HG02981 (cell line): ENCODE measurements around the gene KDM3B.
"Not testable (repeated sequence)": the region's sequence is repeated elsewhere in the genome, so short reads cannot be mapped to it uniquely, and the experiment has no call there.

Experiments
- ATAC-seq: cut with Tn5 transposase; IDR thresholded peaks from one replicate; pipeline ENCODE4 v1.9.1; 2021; ENCODE audit warnings: mild to moderate bottlenecking, moderate library complexity; ENCODE audit not compliant: unreplicated experiment

KDM3B gene

DNA sequence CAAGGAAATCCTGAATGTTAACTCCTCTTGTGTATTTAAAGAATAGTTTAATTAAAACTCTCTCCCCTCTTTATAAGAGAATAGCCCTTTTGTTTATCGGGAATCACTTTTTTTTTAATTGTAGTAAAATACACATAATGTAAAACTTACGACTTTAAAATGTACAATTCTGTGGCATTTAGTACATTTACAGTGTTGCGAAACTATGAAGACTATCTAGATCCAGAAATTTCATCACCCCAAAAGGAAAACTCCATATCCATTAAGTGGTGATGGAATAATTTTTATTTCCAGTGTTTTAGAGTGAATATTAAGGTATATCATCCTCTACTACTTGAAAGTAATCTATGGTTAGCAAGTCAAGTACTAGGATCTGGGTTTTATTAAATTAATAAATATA, 36.8 kb downstream of the KDM3B start:
- no peak for ATAC-seq

DNA sequence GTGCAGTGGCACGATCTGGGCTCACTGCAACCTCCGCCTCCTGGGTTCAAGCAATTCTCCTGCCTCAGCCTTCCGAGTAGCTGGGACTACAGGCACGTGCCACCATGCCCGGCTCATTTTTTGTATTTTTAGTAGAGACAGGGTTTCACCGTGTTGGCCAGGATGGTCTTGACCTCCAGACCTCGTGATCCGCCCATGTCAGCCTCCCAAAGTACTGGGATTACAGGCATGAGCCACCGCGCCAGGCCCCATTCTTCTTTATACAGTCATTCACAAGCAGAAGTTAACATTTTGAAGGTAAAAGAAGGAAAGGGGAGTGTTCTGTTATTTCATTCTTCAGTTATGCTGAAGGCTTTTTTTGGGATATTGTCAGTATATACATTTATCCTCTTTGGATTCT, 37.4 kb downstream of the KDM3B start:
- not testable (repeated sequence) for ATAC-seq

DNA sequence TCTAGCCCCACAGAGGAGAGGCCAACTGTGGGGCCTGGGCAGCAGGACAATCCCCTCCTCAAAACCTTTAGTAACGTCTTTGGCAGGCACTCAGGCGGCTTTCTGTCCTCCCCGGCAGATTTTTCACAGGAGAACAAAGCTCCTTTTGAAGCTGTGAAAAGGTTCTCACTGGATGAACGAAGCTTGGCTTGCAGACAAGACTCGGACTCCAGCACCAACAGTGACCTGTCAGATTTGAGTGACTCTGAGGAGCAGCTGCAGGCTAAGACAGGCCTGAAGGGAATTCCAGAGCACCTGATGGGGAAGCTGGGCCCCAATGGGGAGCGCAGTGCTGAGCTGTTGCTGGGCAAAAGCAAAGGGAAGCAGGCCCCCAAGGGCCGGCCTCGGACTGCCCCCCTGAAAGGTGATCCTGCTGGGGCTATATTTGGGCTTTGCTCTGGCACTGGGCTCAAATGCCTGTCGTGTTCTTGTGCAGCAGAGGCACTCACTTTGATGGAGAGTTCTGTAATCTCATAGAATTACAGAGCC, 39.4 kb downstream of the KDM3B start:
- ATAC-seq = no peak

DNA sequence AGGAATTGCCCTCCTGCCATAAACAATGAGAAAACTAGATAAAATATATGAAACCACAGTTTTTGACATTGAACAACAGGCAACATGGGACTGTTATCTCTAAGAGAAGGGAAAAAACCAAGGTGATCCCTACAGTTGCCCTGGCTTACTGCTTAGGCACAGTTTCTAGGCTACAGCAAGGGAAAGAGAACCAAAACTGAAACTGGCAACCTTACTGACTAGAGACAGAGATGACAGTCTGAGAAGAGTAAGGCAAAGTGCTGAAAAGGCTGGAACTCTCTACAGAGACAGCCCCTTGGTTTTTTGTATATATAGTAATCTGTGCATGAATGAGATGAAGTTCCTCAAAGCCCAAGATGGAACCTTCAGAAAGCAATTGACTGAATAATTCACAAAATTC, 50.2 kb downstream of the KDM3B start:
- no peak for ATAC-seq

DNA sequence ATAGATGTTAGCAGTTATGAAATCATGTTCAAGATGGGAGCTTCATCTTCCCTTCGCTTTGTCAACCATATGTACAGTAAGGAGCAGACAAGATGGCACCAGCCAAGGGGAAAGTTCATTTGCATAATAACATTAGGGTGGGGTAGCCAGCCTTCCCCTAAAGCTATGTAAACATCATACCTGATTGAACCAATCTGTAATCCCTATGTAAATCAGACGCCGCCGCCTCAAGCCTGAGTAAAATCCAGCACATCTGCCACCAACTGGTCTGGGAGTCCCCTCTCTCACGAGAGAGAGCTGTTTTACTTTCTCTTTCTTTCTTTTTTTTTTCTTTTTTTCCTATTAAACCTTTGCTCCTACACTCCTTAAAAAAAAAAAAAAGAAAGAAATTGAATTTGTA, 55.5 kb downstream of the KDM3B start:
- peak; percentile 92 for ATAC-seq

DNA sequence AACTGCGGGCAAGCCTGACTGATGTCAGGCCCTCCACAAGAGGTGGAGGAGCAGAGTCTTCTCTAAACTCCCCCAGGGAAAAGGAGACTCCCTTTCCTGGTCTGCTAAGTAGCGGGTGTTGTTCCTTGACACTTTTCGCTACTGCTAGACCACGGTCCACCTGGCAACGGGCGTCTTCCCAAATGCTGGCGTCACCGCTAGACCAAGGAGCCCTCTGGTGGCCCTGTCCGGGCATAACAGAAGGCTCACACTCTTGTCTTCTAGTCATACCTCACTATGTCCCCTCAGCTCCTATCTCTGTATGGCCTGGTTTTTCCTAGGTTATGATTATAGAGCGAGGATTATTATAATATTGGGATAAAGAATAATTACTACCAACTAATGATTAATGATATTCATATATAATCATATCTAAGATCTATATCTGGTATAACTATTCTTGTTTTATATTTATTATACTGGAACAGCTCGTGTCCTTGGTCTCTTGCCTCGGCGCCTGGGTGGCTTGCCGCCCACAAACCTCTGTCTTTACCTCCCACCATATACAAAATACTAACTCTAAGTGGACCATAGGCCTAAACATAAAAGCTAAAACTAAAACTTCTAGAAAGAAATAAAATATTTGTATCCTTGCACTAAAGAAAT, 58.6 kb downstream of the KDM3B start:
- not testable (repeated sequence) for ATAC-seq

DNA sequence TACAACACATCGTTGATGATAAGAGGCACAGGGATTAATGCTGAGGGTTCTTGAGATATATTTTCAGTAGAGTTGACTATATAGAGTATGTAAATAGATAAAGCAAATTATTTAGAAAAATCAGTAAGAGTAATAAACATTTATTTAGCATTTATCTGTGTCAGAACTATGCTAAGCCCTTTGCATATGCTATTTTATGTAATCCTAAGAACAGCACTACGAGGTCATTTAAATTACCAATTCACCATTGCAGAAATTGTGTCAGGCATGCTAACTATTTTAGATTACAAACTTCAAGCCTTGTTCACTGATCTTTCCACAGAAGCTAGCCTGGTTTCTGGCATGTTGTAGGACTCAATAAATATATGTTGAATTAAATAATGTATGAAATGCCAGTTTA, 66.0 kb downstream of the KDM3B start:
- no peak for ATAC-seq

DNA sequence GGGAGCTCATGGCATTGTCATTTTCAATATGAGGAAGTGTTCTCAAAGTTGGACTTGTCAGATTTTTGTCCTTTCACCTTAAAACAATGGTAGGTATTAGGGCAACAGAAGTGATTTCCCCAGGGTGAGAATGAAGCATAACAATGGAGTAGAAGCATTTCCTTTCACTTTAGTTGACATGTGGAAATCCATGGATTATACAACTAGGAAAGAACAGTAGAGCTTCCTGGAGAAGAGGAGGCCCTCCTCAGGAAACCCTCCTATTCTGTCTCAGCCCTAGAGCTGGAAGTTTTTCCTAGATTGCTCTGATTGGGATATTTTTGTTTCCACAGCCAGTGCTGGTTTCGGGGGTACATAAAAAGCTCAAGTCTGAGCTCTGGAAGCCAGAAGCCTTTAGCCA, 72.6 kb downstream of the KDM3B start:
- no peak for ATAC-seq

DNA sequence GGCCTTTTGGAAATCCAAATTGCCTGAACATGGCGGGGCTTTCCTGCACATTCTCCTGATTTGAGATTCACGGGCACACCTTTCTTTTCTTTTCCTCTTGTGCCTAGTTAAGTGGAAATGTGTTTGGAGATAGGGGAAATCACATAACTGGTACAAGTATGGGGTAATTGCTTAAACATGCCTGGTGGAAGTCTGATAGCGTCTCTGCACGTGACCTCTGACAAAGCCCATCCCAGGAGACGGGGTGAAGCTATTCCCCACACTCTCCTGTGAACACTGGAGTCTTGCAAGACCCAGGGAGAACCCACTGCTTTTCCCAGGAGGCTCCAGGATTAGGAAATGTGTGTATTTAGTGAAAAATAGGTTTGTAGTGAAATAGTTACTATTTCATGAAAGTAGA, 83.5 kb downstream of the KDM3B start:
- ATAC-seq = no peak

DNA sequence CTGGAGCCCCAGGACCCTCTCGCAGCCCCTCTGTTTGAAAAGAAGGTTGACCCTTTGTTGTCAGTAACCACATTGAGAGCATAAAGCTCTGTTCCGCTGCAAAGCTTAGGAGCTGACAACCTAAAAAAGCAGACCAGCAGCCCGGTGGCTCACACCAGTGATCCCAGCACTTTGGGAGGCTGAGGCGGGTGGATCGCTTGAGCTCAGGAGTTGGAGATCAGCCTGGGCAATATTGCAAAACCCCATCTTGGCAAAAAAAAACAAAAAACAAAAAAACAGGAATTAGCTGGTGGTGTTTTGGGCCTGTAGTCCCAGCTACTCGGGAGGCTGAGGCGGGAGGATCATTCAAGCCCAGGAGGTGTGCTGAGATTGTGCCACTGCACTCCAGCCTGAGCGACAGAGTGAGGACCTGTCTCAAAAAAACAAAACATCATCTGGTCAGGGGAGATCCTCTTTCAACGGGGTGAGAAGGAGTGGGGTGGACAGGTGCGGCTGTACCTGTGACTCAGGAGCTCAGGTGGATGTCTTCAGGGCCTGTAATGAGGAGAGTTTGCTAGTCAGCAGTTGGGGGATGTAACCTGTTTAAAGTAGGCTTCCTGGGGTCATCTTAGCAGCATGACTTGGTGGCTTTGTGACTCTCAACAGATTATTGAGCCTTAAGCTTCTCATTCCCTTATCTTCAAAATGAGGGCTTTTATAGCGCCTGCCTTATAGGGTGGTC, 85.7 kb downstream of the KDM3B start:
- ATAC-seq = no peak

DNA sequence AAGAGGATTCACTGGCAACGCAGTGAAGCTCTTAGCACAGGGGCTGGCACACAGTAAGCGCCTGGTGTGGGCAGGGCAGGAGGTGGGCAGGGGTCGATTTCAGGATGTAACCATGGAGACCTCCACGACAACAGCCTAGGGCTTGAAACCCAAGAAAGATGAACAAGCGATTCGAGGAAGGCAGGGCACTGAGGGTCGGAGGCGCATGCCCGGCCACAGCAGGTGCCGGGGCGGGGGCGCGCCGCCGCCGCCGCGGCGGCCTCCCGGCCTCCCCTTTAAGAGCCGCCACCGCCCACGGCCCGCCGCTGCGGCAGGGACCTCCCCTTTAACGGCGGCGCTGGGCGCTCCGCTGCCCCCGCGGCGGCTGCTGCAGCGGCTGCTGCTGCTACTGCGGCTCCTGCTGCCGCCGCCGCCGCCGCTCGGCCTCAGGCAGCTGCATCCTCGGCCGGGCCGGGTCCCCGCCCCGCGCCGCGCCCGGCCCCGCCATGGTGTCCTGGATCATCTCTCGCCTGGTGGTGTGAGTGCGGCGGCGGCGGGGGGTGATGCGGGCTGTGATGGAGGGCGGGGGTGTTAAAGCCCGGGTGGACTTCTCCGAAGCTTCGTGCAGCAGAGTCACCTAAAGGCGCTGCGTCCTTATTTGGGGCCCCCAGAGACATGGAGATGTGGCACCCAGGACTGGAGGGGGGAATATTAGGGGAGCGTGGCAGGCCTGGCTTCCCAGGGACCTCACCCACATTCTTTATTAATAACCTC, 86.4 kb downstream of the KDM3B start, which contains the start of gene REEP2:
Gene REEP2 (plus strand): TSS at position 334 of the 753 bp plus-strand sequence. CDS start 152 bp downstream, at position 486.
- ATAC-seq = peak; percentile 76

DNA sequence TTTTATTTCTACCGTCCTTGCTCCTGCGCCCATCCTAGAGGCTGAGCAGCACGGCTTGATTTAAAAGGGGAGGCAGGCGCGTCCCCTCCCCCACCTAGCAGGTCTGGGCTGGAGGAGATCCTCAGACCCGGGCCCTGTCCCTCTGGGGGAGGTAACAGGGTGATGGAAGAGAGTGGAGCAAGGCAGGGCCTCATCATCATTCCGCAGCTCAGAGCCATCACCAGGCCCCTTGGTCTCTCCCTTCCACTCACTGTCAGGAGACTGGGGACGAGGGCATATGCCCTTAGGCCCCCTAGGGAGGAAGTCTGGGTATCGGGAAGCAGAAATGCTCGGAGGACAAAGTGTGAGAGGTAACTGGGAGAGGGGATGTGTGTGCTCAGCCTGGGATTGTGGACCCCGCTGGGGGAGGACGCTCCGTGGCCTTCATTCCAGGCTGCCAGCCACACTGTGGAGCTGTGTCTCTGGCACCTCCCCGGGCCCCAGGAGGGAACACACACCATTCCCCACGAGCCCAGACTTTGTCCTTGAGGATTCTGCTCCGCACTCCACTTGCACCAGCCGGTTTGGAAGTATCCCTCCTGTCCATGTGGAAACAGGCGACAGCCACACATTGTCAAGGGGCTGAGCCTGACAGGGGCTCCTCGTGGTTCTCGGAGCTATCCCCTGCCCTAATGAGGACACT, 87.1 kb downstream of the KDM3B start:
- ATAC-seq = no peak

DNA sequence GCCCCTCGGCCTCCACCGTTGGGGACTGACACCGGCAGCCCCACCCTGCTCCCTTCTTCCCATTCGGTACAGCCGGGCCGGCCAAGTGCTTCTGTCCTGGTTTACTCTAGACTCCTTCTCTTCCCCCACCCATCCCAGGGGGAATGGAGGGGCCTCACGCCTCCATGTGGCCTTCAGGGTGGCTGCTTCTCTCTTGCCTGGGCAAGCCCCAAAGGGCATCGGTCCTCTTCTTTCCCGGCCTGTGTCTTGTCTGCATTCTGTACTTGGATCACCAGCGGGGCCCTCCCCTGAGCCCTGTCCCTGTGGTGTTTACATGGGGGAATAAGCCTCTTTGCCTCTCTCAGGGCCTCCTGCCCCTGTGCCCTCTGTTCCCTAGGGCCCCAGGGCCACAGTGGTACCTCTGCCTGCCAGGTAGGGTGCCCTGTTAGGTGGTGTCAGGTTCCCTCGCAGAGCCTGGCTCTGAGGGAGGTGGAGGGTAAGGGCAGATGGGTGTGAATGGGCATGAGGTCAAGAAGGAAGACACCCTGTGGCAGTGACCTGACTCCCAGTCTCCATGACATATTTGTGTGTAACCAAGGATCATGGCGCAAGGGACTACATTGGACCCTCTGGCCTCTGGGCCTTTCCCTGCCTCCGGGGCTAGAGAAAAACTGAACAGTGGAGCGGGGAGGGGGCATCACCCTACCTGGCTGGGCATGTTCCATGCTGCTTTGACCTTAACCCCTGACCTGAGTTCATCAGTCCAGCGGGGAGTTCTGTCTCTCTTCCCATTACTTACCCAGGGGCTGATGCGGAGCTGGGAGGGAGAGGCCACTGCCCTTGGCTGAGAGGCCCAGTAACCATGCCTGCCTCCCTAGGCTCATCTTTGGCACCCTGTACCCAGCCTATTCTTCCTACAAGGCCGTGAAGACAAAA, 87.9 kb downstream of the KDM3B start:
- ATAC-seq = no peak

DNA sequence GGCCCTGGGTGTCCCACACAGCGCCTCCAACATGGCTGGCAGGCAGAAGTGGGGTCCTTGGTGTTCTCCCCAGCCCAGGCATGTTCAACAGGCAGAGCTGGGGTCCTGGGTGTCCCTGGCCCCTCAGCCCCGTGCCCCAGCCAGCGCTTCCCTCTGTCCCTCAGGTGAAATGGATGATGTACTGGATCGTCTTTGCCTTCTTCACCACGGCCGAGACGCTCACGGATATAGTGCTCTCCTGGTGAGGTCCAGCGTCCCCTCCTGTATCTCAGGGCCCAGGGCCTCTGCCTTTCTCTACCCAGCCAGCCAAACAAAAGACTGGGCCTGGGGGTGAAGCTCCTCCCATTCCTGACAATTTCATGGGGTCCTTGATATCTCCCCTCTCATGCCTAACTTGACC, 88.7 kb downstream of the KDM3B start:
- no peak for ATAC-seq

DNA sequence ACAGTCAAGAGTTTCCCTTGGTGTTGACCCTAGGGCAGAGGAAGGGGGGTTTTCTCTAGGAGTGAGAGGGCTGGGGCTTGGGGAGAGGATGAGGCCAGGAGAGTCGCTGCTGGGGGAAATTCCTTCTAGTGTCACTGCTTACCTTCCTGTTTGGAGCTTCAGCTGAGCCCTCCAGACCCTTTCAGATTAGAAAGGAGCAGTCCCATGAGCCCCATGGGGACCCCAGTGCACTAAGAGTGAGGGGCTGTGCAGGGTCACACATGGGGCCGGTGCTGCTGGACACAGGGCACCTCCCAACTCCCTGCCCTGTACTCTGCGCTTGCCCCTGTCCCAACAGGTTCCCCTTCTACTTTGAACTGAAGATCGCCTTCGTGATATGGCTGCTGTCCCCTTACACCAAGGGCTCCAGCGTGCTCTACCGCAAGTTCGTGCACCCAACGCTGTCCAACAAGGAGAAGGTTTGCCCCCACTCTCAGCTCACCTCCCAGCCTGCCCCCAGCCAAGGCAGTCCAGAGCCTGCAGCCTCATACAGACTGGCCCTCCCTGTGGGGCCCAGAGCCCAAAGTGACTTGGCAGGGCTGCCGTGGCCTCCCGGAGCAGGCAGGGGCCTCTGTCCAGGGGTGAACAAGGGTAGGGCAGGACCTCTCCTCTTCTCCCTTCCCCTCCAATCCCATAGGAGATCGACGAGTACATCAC, 91.7 kb downstream of the KDM3B start:
- ATAC-seq = no peak

DNA sequence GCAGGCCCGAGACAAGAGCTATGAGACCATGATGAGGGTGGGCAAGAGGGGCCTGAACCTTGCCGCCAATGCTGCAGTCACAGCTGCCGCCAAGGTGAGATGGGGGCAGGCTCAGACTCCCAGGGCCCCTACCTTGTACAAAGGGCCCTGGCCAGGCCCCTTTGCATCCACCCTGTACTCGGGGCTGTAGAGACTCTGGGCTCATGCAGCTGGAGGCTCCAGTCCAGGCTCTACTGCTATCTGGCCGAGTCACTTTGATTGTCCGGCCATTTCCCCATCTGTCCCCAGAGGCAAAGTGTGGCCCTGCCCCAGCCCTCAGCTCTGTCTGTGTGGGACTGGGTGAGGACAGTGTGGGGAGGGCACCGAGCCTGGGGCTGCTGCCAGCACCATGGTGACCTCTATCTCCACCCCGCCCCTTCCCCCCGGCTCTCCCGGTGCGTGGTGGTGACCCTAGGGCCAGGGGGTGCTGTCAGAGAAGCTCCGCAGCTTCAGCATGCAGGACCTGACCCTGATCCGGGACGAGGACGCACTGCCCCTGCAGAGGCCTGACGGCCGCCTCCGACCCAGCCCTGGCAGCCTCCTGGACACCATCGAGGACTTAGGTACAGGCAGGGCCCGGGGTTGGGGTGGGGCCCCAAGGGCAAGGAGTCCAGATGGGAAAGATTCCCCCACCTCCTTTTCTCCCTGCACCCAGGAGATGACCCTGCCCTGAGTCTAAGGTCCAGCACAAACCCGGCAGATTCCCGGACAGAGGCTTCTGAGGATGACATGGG, 92.5 kb downstream of the KDM3B start:
- no peak for ATAC-seq

DNA sequence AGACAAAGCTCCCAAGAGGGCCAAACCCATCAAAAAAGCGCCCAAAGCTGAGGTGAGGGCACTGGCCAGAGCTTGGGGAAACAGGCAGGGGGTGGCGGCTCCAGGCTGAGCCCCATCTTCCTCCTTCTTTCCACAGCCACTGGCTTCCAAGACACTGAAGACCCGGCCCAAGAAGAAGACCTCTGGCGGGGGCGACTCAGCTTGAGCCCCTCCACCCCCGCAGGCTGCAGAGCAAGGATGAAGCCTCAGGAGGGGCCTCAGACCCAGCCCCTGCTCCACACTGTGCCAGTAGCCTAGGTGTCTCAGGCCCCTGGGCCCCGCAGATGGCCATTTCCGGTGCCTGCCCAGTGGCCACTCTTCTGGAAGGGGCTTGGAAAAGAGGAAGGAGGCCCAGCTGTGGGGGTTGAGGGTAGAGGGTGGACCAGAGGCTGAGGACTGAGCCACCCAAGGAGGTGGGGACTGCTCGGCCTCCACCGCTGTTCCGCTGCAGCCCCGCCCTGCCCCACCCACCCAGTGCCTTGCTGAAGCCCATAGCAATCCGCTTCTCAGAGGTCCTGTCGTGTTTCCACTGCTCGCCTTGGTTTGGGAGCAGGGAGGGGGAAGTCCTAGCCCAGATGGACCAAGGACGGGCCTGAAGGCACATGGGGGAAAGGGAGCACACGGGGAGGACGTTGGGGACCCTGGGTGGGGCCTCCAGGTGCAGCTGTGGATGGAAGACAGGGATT, 93.2 kb downstream of the KDM3B start:
- no peak for ATAC-seq

DNA sequence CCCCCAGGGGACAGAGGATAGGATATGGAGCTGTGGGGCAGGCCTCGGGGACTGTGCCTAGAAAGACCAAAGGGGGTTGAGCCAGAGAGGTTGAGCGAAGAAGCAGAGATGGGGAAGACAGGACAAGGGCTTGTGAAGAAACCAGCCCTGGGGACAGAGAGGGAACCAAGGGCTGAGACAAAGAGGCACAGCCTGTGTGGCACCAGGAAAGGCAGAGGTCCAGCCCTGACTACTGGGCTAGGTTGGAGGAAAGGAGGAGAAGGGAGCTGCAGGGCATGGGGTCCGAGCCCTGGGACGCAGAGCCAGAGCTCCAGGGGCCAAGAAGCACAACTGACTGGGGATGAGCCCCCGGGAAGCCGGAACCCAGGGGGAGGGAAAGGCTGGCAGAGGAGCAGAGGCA, 95.6 kb downstream of the KDM3B start:
- ATAC-seq = no peak
